Osteocyte (in vitro differentiated cells): ENCODE data around the gene PEDS1. TPM values are rescaled to one million over a fixed set of nuclear protein-coding genes. Genes with fewer than 3 reads are reported as not detected.
"Not testable (repeated sequence)": the region's sequence is repeated elsewhere in the genome, so short reads cannot be mapped to it uniquely, and the experiment has no call there.

Source experiments
- DNase-seq: peaks from one replicate; pipeline ENCODE4 v3.0.0; 2021; ENCODE audit warnings: mixed read lengths; ENCODE audit not compliant: unreplicated experiment; ENCODE audit errors: extremely low spot score
- H3K27ac Mint-ChIP-seq: one replicate; pipeline ENCODE4 v1.8.0; 2021; ENCODE audit warnings: mild to moderate bottlenecking, mixed read lengths; ENCODE audit not compliant: unreplicated experiment
- H3K27me3 Mint-ChIP-seq: one replicate; pipeline ENCODE4 v1.8.0; 2021; ENCODE audit warnings: mixed read lengths; ENCODE audit not compliant: unreplicated experiment
- H3K36me3 Mint-ChIP-seq: one replicate; pipeline ENCODE4 v1.8.0; 2021; ENCODE audit warnings: mixed read lengths; ENCODE audit not compliant: unreplicated experiment
- H3K4me1 Mint-ChIP-seq: one replicate; pipeline ENCODE4 v1.8.0; 2021; ENCODE audit warnings: mixed read lengths; ENCODE audit not compliant: unreplicated experiment
- H3K4me3 Mint-ChIP-seq: one replicate; pipeline ENCODE4 v1.8.0; 2021; ENCODE audit warnings: mild to moderate bottlenecking, moderate library complexity, mixed read lengths; ENCODE audit not compliant: unreplicated experiment
- H3K9me3 Mint-ChIP-seq: one replicate; pipeline ENCODE4 v1.8.0; 2021; ENCODE audit warnings: mixed read lengths; ENCODE audit not compliant: unreplicated experiment
- CTCF ChIP-seq: fragments of 200-600 bp; sonication (generic); IDR thresholded peaks from 2 replicates; pipeline ENCODE4 v1.5.0; 2021; ENCODE audit warnings: antibody characterized with exemption, mild to moderate bottlenecking, moderate library complexity
- total RNA-seq: library from RNA; stranded (reverse); gene quantifications from 2 replicates; pipeline ENCODE4 v1.2.1, GENCODE V29; 2021

Gene PEDS1
- total RNA-seq, 1 donor from 2014 or later, result 61.2 TPM

- no peaks in the 10 kb centered on the region for H3K27me3 Mint-ChIP-seq
- H3K9me3 Mint-ChIP-seq, result peaks cover 4% of the 10 kb centered on the region
- TF ChIP-seq CTCF, result peak; percentile 94
- peak overlapping the region; percentile 35 for H3K27ac Mint-ChIP-seq
- H3K36me3 Mint-ChIP-seq, result no peaks in the 10 kb centered on the region
- H3K4me1 Mint-ChIP-seq, result peaks cover 49% of the 10 kb centered on the region
- DNase-seq, result peak; percentile 91
- H3K4me3 Mint-ChIP-seq, result no peak overlapping the region
Measured at GRCh38 chr20:50169329-50169823, 15.9 kb upstream of the PEDS1 start.

- Mint-ChIP-seq H3K9me3 (peaks cover 4% of the 10 kb centered on the region), H3K4me3 (peak overlapping the region; percentile 73), H3K4me1 (peaks cover 53% of the 10 kb centered on the region), H3K27me3 (no peaks in the 10 kb centered on the region), H3K36me3 (no peaks in the 10 kb centered on the region), H3K27ac (peak overlapping the region; percentile 99)
- no peak for TF ChIP-seq CTCF
- DNase-seq, result peak; percentile 98
Measured at GRCh38 chr20:50165684-50166554, 12.4 kb upstream of the PEDS1 start.

- Mint-ChIP-seq H3K9me3 (no peaks in the 10 kb centered on the region), H3K27ac (peak overlapping the region; percentile 91), H3K27me3 (no peaks in the 10 kb centered on the region), H3K36me3 (no peaks in the 10 kb centered on the region), H3K4me1 (peaks cover 63% of the 10 kb centered on the region), H3K4me3 (no peak overlapping the region)
- no peak for DNase-seq
- TF ChIP-seq CTCF, result no peak
Measured at GRCh38 chr20:50163570-50164317, 10.2 kb upstream of the PEDS1 start.

- not testable (repeated sequence) for H3K9me3 Mint-ChIP-seq, H3K27me3 Mint-ChIP-seq, H3K4me3 Mint-ChIP-seq, H3K36me3 Mint-ChIP-seq, H3K27ac Mint-ChIP-seq, DNase-seq
- peaks cover 49% of the 10 kb centered on the region for H3K4me1 Mint-ChIP-seq
Measured at GRCh38 chr20:50161494-50161893, 8.0 kb upstream of the PEDS1 start.

GRCh38 chr20:50153153-50153499 lies 397 bp downstream of the PEDS1 start:
- no peak for DNase-seq

More at GRCh38 chr20:50153153-50153499, 397 bp downstream of the PEDS1 start:
- Mint-ChIP-seq H3K36me3 (peaks cover 9% of the 10 kb centered on the region), H3K4me1 (peaks cover 49% of the 10 kb centered on the region), H3K27ac (peak overlapping the region; percentile 84), H3K9me3 (no peaks in the 10 kb centered on the region), H3K27me3 (no peaks in the 10 kb centered on the region), H3K4me3 (peak overlapping the region; percentile 87)
- TF ChIP-seq CTCF, result no peak
